Measurements from ENCODE around the gene ACSM3. TPM values are rescaled to one million over a fixed set of nuclear protein-coding genes. Genes with fewer than 3 reads are reported as not detected.

Gene ACSM3
- polyA plus RNA-seq, 2 of the 4 experiments (the other 2 are of a cell fraction), result 2.9 to 15.7 TPM

DNA sequence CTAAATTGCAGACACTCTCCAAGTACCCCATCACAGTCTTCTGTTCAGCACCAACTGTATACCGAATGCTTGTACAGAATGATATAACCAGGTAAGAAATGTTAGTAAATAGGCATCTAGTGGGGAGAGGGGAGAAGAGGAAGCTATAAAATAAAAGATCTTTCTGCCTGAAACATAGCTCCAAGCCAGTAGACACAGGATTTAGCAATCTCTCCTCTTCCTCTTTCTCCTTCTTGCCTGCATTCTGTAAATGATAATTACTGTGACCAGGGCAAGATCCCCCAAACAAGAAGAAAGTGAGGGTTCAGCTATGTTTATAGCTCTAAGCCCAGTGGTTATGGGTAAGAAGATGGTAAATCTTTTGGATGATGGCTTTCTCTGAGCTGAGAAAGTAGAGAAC, 17.9 kb downstream of the ACSM3 start:
- ChIA-PET POLR2A (no interaction called here), CTCF (interaction anchor here (0.8 to 1.8 kb wide), 3 partner anchors 10 to 17 kb away, joined by 3 to 6 read pairs (median 5); no protein-coding TSS in a partner anchor)
- Histone ChIP-seq H3K27ac (no peak overlapping the region), H3K4me1 (no peaks in the 10 kb centered on the region), H3K4me3 (no peak overlapping the region), H3K9me3 (no peaks in the 10 kb centered on the region), H3K4me2 (no peak overlapping the region)
- ATAC-seq, result no peak
- FAIRE-seq, result no peak
- no peak for TF ChIP-seq HDAC2 (IDR thresholded peaks at IDR 0.05)
- no peak for TF ChIP-seq KDM1A (IDR thresholded peaks at IDR 0.05; ENCODE audit: low read depth)
- no peak for TF ChIP-seq NPAS2 (CRISPR knock-in tag; IDR thresholded peaks at IDR 0.05; ENCODE audit: borderline replicate concordance)
- TF ChIP-seq RAD21 (conservative IDR thresholded peaks at IDR 0.05 in 1 of 2, IDR thresholded peaks at IDR 0.05 in 1 of 2), result no peak
- TF ChIP-seq ZFP36 (IDR thresholded peaks at IDR 0.05; ENCODE audit: borderline replicate concordance, partially characterized antibody), result no peak
- TF ChIP-seq REST (IDR thresholded peaks at IDR 0.05), result no peak
- 31% methylated on average over 1 of the region's 1 CpG for WGBS (ENCODE audit: missing lambda C conversion rate)
- DNase-seq (ENCODE audit: low read depth in 1 of 2, low spot score in 1 of 2), result no peak

DNA sequence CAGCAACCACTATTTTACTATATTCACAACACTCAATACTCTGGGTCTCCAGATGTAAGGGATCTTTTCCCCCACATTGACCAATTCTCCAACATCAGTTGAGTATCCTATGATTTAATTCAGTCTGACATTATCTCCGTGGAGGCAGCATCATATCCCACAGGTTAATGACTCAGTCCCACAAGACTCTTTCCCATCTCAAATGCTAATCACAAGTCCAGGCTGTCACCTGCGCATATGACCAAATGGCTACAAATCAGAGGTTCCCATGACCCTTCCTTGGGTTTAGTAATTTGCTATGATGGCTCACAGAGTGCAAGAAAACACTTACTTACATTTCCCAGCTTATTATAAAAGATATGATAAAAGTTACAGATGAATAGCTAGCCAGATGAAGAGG, 18.7 kb downstream of the ACSM3 start:
- Histone ChIP-seq H3K4me1 (no peaks in the 10 kb centered on the region), H3K9me3 (no peaks in the 10 kb centered on the region), H3K4me3 (no peak overlapping the region), H3K27ac (no peak overlapping the region), H3K4me2 (no peak overlapping the region)
- FAIRE-seq, result no peak
- ATAC-seq, result no peak
- 57% methylated on average over 2 of the region's 2 CpGs for WGBS (ENCODE audit: missing lambda C conversion rate)
- no peak for DNase-seq (ENCODE audit: low read depth in 1 of 2, low spot score in 1 of 2)
- ChIA-PET POLR2A (no interaction called here), CTCF (interaction anchor here (0.6 to 1.8 kb wide), 4 partner anchors 9 to 17 kb away, joined by 3 to 6 read pairs (median 4); no protein-coding TSS in a partner anchor)
- TF ChIP-seq, protein P1, sequence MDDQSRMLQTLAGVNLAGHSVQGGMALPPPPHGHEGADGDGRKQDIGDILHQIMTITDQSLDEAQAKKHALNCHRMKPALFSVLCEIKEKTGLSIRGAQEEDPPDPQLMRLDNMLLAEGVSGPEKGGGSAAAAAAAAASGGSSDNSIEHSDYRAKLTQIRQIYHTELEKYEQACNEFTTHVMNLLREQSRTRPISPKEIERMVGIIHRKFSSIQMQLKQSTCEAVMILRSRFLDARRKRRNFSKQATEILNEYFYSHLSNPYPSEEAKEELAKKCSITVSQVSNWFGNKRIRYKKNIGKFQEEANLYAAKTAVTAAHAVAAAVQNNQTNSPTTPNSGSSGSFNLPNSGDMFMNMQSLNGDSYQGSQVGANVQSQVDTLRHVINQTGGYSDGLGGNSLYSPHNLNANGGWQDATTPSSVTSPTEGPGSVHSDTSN (IDR thresholded peaks at IDR 0.05), result no peak
- TF ChIP-seq RCOR1 (IDR thresholded peaks at IDR 0.05; ENCODE audit: low read depth, low read length) (no peak), BCL3 (IDR thresholded peaks at IDR 0.05) (no peak), ZFP36 (IDR thresholded peaks at IDR 0.05; ENCODE audit: borderline replicate concordance, partially characterized antibody) (no peak), HDAC2 (IDR thresholded peaks at IDR 0.05) (no peak), RNF2 (IDR thresholded peaks at IDR 0.05; ENCODE audit: borderline replicate concordance, low read depth) (no peak), CEBPB (IDR thresholded peaks at IDR 0.05) (no peak), NR3C1 (IDR thresholded peaks at IDR 0.05) (no peak), SREBF2 (IDR thresholded peaks at IDR 0.05) (no peak), ESRRA (IDR thresholded peaks at IDR 0.05; ENCODE audit: borderline replicate concordance, low read length) (no peak), NPAS2 (CRISPR knock-in tag; IDR thresholded peaks at IDR 0.05; ENCODE audit: borderline replicate concordance) (no peak), RFX5 (IDR thresholded peaks at IDR 0.05) (no peak), POLR2AphosphoS2 (conservative IDR thresholded peaks at IDR 0.05; ENCODE audit: low read length) (no peak), KDM1A (IDR thresholded peaks at IDR 0.05; ENCODE audit: low read depth) (no peak)
- TF ChIP-seq, protein P2, sequence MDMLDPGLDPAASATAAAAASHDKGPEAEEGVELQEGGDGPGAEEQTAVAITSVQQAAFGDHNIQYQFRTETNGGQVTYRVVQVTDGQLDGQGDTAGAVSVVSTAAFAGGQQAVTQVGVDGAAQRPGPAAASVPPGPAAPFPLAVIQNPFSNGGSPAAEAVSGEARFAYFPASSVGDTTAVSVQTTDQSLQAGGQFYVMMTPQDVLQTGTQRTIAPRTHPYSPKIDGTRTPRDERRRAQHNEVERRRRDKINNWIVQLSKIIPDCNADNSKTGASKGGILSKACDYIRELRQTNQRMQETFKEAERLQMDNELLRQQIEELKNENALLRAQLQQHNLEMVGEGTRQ (IDR thresholded peaks at IDR 0.05), result no peak
- TF ChIP-seq, protein P3, sequence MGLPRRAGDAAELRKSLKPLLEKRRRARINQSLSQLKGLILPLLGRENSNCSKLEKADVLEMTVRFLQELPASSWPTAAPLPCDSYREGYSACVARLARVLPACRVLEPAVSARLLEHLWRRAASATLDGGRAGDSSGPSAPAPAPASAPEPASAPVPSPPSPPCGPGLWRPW (IDR thresholded peaks at IDR 0.05), result no peak

Data from A549 (cell line).